AG08395 (cell line): ENCODE measurements around the gene SMURF1.

Experiments used
- DNase-seq: peaks from one replicate; pipeline ENCODE4 v3.0.0; 2012; ENCODE audit warnings: mixed read lengths, low spot score

Gene SMURF1

DNA sequence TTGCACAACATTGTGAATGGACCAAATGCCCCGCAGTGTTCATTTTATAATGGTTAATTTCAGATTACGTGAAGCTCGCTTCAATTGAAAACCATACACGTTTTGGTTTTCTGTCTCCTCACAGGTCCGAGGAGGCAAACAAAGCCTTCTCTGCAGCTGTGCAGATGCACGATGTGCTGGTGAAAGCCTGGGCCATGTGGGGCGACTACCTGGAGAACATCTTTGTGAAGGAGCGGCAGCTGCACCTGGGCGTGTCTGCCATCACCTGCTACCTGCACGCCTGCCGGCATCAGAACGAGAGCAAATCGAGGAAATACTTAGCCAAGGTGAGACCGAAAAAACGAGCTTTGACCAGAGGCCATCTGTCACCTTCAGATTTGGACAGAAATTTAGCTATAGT lies 155.3 kb downstream of the SMURF1 start:
- DNase-seq = no peak

DNA sequence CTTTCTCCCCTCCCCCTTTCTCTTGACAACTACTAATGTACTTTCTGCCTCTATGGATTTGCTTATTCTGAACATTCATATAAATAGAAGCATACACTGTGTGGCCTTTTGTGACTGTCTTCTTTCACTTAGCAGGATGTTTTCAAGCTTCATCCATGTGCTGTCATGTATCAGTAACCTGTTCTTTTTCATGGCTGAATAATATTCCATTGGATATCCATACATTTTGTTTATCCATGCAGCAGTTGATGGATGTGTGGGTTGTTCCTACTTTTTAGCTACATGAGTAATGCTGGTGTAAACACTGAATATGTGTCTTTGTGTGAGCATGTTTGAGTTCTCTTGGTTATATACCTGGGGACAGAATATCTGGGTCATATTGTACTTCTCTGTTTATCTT lies 158.0 kb downstream of the SMURF1 start:
- no peak for DNase-seq

DNA sequence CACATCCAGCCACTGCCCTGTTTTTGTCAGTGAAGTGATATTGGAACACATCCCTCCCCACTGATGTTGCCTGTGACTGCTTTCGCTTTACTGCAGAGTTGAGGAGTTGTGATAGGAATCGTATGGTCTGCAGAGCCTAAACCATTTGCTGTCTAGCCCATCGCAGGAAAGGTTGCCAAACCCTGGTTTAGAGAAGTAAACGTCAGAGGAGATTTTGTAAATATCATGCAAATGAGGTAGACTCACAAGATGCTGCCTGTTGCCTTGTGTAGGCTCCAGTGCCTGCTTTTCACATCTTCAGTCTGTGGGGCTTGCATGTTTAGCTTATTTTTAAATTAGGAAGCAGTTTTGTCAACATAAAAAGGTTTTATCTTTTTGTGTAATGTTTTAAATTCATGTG lies 158.5 kb downstream of the SMURF1 start:
- no peak for DNase-seq

DNA sequence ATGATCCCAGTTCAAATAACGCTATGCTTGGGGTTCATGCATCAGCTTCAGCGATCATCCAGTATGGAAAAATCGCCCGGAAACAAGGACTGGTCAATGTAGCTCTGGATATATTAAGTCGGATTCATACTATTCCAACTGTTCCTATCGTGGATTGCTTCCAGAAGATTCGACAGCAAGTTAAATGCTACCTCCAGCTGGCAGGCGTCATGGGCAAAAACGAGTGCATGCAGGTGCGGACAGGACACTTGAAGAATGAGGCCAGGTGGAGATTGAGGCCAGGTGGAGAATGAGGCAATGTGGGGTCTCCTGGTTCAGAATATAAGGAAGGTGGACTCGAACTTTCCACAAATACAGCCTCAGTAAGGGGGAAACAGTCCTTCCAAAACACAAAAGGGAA lies 159.8 kb downstream of the SMURF1 start:
- DNase-seq = no peak

DNA sequence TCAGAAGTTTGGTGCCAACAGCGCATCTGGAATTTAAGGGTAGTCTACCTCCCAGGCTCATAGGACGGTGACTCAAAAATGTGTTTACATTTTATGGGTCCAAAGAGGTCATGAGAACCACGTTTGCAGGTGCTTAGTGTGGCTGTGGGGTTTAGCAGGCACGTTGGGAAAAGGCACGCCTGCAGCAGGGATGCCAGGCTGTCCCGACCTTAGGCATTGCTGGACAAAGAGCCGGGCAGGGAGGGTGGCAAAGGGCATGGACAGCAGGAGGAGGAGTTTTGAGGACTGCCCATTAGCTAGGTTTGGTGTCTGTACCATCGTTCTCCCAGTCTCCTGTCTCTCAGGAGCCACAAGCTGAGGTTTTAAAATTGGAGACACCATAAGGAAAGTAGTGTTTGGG lies 161.2 kb downstream of the SMURF1 start:
- DNase-seq = no peak

DNA sequence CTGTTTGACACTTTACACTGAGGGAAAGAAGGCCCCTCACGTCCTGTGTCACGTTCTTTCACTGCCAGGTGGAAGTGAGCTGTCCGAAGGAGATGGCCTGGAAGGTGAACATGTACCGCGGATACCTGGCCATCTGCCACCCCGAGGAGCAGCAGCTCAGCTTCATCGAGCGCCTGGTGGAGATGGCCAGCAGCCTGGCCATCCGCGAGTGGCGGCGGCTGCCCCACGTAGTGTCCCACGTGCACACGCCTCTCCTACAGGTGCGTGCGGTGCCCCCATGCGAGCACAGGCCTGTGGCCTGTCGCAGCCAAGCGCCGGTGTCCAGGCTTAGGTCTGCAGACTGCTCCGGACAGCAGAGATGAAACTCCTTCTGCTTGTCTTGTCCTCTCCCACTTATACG lies 162.2 kb downstream of the SMURF1 start:
- no peak for DNase-seq

DNA sequence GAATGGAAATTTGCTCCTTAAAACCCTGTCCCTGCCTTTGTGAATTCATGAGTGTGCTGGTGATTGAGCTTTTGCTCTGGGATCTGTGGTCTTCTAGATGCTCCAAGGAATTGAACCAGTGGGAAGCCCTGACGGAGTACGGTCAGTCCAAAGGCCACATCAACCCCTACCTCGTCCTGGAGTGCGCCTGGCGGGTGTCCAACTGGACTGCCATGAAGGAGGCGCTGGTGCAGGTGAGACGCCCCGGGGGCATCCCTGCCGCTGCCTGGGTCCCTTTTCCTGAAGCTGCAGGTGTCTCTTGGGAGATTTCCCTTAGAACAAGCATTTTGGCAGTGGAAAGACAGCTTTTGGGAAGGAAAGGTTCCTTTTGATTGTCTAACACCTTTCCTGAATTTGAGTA lies 165.2 kb downstream of the SMURF1 start:
- no peak for DNase-seq
